ENCODE measurements around the gene CRYGN.

The CRYGN gene

GRCh38 chr7:151426904-151427704 lies 12.8 kb downstream of the CRYGN start:
- no peak for DNase-seq (ENCODE audit: low read depth in 3 of 3)

GRCh38 chr7:151426441-151426903 lies 13.5 kb downstream of the CRYGN start:
- DNase-seq (ENCODE audit: low read depth in 3 of 3), result no peak

- DNase-seq (ENCODE audit: low read depth in 3 of 3), result no peak
Observed at GRCh38 chr7:151425670-151426440, 14.1 kb downstream of the CRYGN start.

- DNase-seq (ENCODE audit: low read depth in 3 of 3), result no peak
Observed at GRCh38 chr7:151424799-151425198, 15.1 kb downstream of the CRYGN start.

- no peak for DNase-seq (ENCODE audit: low read depth in 3 of 3)
Observed at GRCh38 chr7:151423936-151424335, 16.0 kb downstream of the CRYGN start.

GRCh38 chr7:151423226-151423625 lies 16.7 kb downstream of the CRYGN start:
- DNase-seq (ENCODE audit: low read depth in 3 of 3), result no peak

- DNase-seq (ENCODE audit: low read depth in 3 of 3), result no peak
Observed at GRCh38 chr7:151422212-151422611, 17.7 kb downstream of the CRYGN start.

- DNase-seq (ENCODE audit: low read depth in 3 of 3), result no peak
Observed at GRCh38 chr7:151420144-151420543, 19.8 kb downstream of the CRYGN start.

GRCh38 chr7:151416941-151417315 lies 23.0 kb downstream of the CRYGN start:
- DNase-seq (ENCODE audit: low read depth in 3 of 3), result no peak

- DNase-seq (ENCODE audit: low read depth in 3 of 3), result no peak
Observed at GRCh38 chr7:151416112-151416940, 23.6 kb downstream of the CRYGN start.

- DNase-seq (ENCODE audit: low read depth in 3 of 3), result no peak
Observed at GRCh38 chr7:151415375-151416105, 24.4 kb downstream of the CRYGN start.

GRCh38 chr7:151413241-151413640 lies 26.7 kb downstream of the CRYGN start:
- no peak for DNase-seq (ENCODE audit: low read depth in 3 of 3)

- DNase-seq (ENCODE audit: low read depth in 3 of 3), result no peak
Observed at GRCh38 chr7:151412318-151412717, 27.6 kb downstream of the CRYGN start.

- no peak for DNase-seq (ENCODE audit: low read depth in 3 of 3)
Observed at GRCh38 chr7:151411551-151411950, 28.4 kb downstream of the CRYGN start.

GRCh38 chr7:151410405-151411390 lies 29.2 kb downstream of the CRYGN start:
- DNase-seq (ENCODE audit: low read depth in 3 of 3), result no peak

- DNase-seq (ENCODE audit: low read depth in 3 of 3), result no peak
Observed at GRCh38 chr7:151409667-151410404, 30.1 kb downstream of the CRYGN start, which contains the start of gene WDR86. TSS of gene WDR86 (minus strand) at chr7:151410038. CDS start at chr7:151409589, 449 bp downstream.

- DNase-seq (ENCODE audit: low read depth in 3 of 3), result no peak
Observed at GRCh38 chr7:151408839-151409666, 30.9 kb downstream of the CRYGN start.

- no peak for DNase-seq (ENCODE audit: low read depth in 3 of 3)
Observed at GRCh38 chr7:151408498-151408838, 31.5 kb downstream of the CRYGN start.

All from stimulated activated CD4-positive, alpha-beta T cell treated with anti-CD3 and anti-CD28 coated beads, TNF-alpha, amount 100 ng/mL, for 24 hours (primary cell).